22Rv1 (cell line): Measurements from ENCODE around the gene ZSCAN21.
A peak's percentile ranks its signal among the peaks of the same experiment; 100 is the strongest.
"Not testable (repeated sequence)": the region's sequence is repeated elsewhere in the genome, so short reads cannot be mapped to it uniquely, and the experiment has no call there.

Experiments used
- H3K27ac ChIP-seq: fragments of 450-650 bp; 2 replicates; pipeline ENCODE4 v1.5.1; 2017
- CTCF ChIP-seq: fragments of 450-650 bp; IDR thresholded peaks from 2 replicates; pipeline ENCODE4 v1.5.1; 2017; ENCODE audit warnings: mild to moderate bottlenecking
- ZFX ChIP-seq: fragments of 450-650 bp; IDR thresholded peaks from 2 replicates; pipeline ENCODE4 v1.6.1; 2017; ENCODE audit warnings: antibody characterized with exemption, borderline replicate concordance

Gene ZSCAN21

GRCh38 chr7:100049441-100050291, at the start of gene ZSCAN21:
Gene ZSCAN21 (plus strand): TSS chr7:100049774. CDS start chr7:100057007, 7,233 bp downstream.
- H3K27ac ChIP-seq, result peak within 1 kb of the TSS; percentile 88
- TF ChIP-seq ZFX (no peak), CTCF (peak; percentile 33)

GRCh38 chr7:100000239-100000638, 49.3 kb upstream of the ZSCAN21 start:
- no peak for TF ChIP-seq CTCF
- TF ChIP-seq ZFX, result no peak
- no peak overlapping the region for H3K27ac ChIP-seq

- no peak for TF ChIP-seq CTCF
- no peak for TF ChIP-seq ZFX
- H3K27ac ChIP-seq, result no peak overlapping the region
Observed at GRCh38 chr7:100003711-100004661, 45.6 kb upstream of the ZSCAN21 start.

- TF ChIP-seq ZFX (no peak), CTCF (no peak)
Observed at GRCh38 chr7:100007887-100008286, 41.7 kb upstream of the ZSCAN21 start.

GRCh38 chr7:100008525-100008924, 41.0 kb upstream of the ZSCAN21 start:
- H3K27ac ChIP-seq, result no peak overlapping the region; the same call in 1 of the 2 replicates
- TF ChIP-seq ZFX, result no peak
- no peak for TF ChIP-seq CTCF

More at GRCh38 chr7:100007887-100008286, 41.7 kb upstream of the ZSCAN21 start:
- no peak overlapping the region; the same call in 1 of the 2 replicates for H3K27ac ChIP-seq

- H3K27ac ChIP-seq, result not testable (repeated sequence)
Observed at GRCh38 chr7:100009952-100010351, 39.6 kb upstream of the ZSCAN21 start.

GRCh38 chr7:100010901-100011300, 38.7 kb upstream of the ZSCAN21 start:
- TF ChIP-seq ZFX (no peak), CTCF (no peak)
- no peak overlapping the region for H3K27ac ChIP-seq
